ENCODE results near the gene GFPT2.
A peak's percentile ranks its signal among the peaks of the same experiment; 100 is the strongest.

GFPT2 gene

GRCh38 chr5:180287868-180288267, 65.3 kb downstream of the GFPT2 start:
- H3K27me3 ChIP-seq (ENCODE audit: control insufficient read depth in 1 of 2, insufficient read depth in 2 of 2, low read length in 2 of 2): no peaks in the 10 kb centered on the region
- H3K9ac ChIP-seq (ENCODE audit: low read depth in 1 of 2, low read length in 2 of 2): no peak overlapping the region
- peaks cover under 1 to 11% of the 10 kb centered on the region in 2 donors for H3K36me3 ChIP-seq (ENCODE audit: control insufficient read depth in 1 of 2, insufficient read depth in 2 of 2, low read length in 2 of 2)
- no peaks in the 10 kb centered on the region for H3K9me3 ChIP-seq (ENCODE audit: control insufficient read depth in 1 of 2, low read length in 2 of 2)
- H3K27ac ChIP-seq (ENCODE audit: low read depth, low read length): no peak overlapping the region
- H3K4me3 ChIP-seq (ENCODE audit: low read depth in 1 of 2, low read length in 2 of 2): no peak overlapping the region
- H3K4me1 ChIP-seq (ENCODE audit: control insufficient read depth in 1 of 2, insufficient read depth in 2 of 2, low read length in 2 of 2): peaks cover 22% of the 10 kb centered on the region in 2 donors

GRCh38 chr5:180287404-180287803, 65.7 kb downstream of the GFPT2 start:
- H3K9me3 ChIP-seq (ENCODE audit: control insufficient read depth in 1 of 2, low read length in 2 of 2): no peaks in the 10 kb centered on the region
- no peak overlapping the region for H3K27ac ChIP-seq (ENCODE audit: low read depth, low read length)
- H3K27me3 ChIP-seq (ENCODE audit: control insufficient read depth in 1 of 2, insufficient read depth in 2 of 2, low read length in 2 of 2): no peaks in the 10 kb centered on the region
- peaks cover 5 to 16% of the 10 kb centered on the region in 2 donors for H3K36me3 ChIP-seq (ENCODE audit: control insufficient read depth in 1 of 2, insufficient read depth in 2 of 2, low read length in 2 of 2)
- peaks cover 22% of the 10 kb centered on the region in 2 donors for H3K4me1 ChIP-seq (ENCODE audit: control insufficient read depth in 1 of 2, insufficient read depth in 2 of 2, low read length in 2 of 2)
- no peak overlapping the region for H3K4me3 ChIP-seq (ENCODE audit: low read depth in 1 of 2, low read length in 2 of 2)
- no peak overlapping the region for H3K9ac ChIP-seq (ENCODE audit: low read depth in 1 of 2, low read length in 2 of 2)

GRCh38 chr5:180284149-180284548, 69.0 kb downstream of the GFPT2 start:
- Histone ChIP-seq H3K36me3 (ENCODE audit: control insufficient read depth in 1 of 2, insufficient read depth in 2 of 2, low read length in 2 of 2) (peaks cover 13 to 44% of the 10 kb centered on the region in 2 donors), H3K9me3 (ENCODE audit: control insufficient read depth in 1 of 2, low read length in 2 of 2) (no peaks in the 10 kb centered on the region), H3K4me3 (ENCODE audit: low read depth in 1 of 2, low read length in 2 of 2) (no peak overlapping the region), H3K27me3 (ENCODE audit: control insufficient read depth in 1 of 2, insufficient read depth in 2 of 2, low read length in 2 of 2) (no peaks in the 10 kb centered on the region), H3K4me1 (ENCODE audit: control insufficient read depth in 1 of 2, insufficient read depth in 2 of 2, low read length in 2 of 2) (peaks cover 2 to 3% of the 10 kb centered on the region in 2 donors), H3K9ac (ENCODE audit: low read depth in 1 of 2, low read length in 2 of 2) (no peak overlapping the region), H3K27ac (ENCODE audit: low read depth, low read length) (no peak overlapping the region)

GRCh38 chr5:180283026-180283615, 70.0 kb downstream of the GFPT2 start:
- Histone ChIP-seq H3K36me3 (ENCODE audit: control insufficient read depth in 1 of 2, insufficient read depth in 2 of 2, low read length in 2 of 2) (peaks cover 13 to 47% of the 10 kb centered on the region in 2 donors), H3K9me3 (ENCODE audit: control insufficient read depth in 1 of 2, low read length in 2 of 2) (peaks cover 0 to 1% of the 10 kb centered on the region in 2 donors), H3K4me3 (ENCODE audit: low read depth in 1 of 2, low read length in 2 of 2) (no peak overlapping the region), H3K27me3 (ENCODE audit: control insufficient read depth in 1 of 2, insufficient read depth in 2 of 2, low read length in 2 of 2) (no peaks in the 10 kb centered on the region), H3K4me1 (ENCODE audit: control insufficient read depth in 1 of 2, insufficient read depth in 2 of 2, low read length in 2 of 2) (no peaks in the 10 kb centered on the region), H3K27ac (ENCODE audit: low read depth, low read length) (no peak overlapping the region), H3K9ac (ENCODE audit: low read depth in 1 of 2, low read length in 2 of 2) (no peak overlapping the region)

- Histone ChIP-seq H3K4me3 (ENCODE audit: low read depth in 1 of 2, low read length in 2 of 2) (no peak overlapping the region), H3K27me3 (ENCODE audit: control insufficient read depth in 1 of 2, insufficient read depth in 2 of 2, low read length in 2 of 2) (no peaks in the 10 kb centered on the region), H3K36me3 (ENCODE audit: control insufficient read depth in 1 of 2, insufficient read depth in 2 of 2, low read length in 2 of 2) (peaks cover 13 to 56% of the 10 kb centered on the region in 2 donors), H3K27ac (ENCODE audit: low read depth, low read length) (no peak overlapping the region), H3K4me1 (ENCODE audit: control insufficient read depth in 1 of 2, insufficient read depth in 2 of 2, low read length in 2 of 2) (no peaks in the 10 kb centered on the region), H3K9me3 (ENCODE audit: control insufficient read depth in 1 of 2, low read length in 2 of 2) (peaks cover 3 to 6% of the 10 kb centered on the region in 2 donors), H3K9ac (ENCODE audit: low read depth in 1 of 2, low read length in 2 of 2) (no peak overlapping the region)
These were observed 70.9 kb downstream of the GFPT2 start for GRCh38 chr5:180282281-180282680.

GRCh38 chr5:180281706-180282105, 71.4 kb downstream of the GFPT2 start:
- Histone ChIP-seq H3K4me1 (ENCODE audit: control insufficient read depth in 1 of 2, insufficient read depth in 2 of 2, low read length in 2 of 2) (no peaks in the 10 kb centered on the region), H3K9ac (ENCODE audit: low read depth in 1 of 2, low read length in 2 of 2) (no peak overlapping the region), H3K9me3 (ENCODE audit: control insufficient read depth in 1 of 2, low read length in 2 of 2) (peaks cover 3 to 9% of the 10 kb centered on the region in 2 donors), H3K27ac (ENCODE audit: low read depth, low read length) (no peak overlapping the region), H3K27me3 (ENCODE audit: control insufficient read depth in 1 of 2, insufficient read depth in 2 of 2, low read length in 2 of 2) (no peaks in the 10 kb centered on the region), H3K4me3 (ENCODE audit: low read depth in 1 of 2, low read length in 2 of 2) (no peak overlapping the region), H3K36me3 (ENCODE audit: control insufficient read depth in 1 of 2, insufficient read depth in 2 of 2, low read length in 2 of 2) (peaks cover 13 to 62% of the 10 kb centered on the region in 2 donors)

GRCh38 chr5:180274695-180275094, 78.4 kb downstream of the GFPT2 start:
- peaks cover 15 to 57% of the 10 kb centered on the region in 2 donors for H3K36me3 ChIP-seq (ENCODE audit: control insufficient read depth in 1 of 2, insufficient read depth in 2 of 2, low read length in 2 of 2)

GRCh38 chr5:180271221-180271620, 81.9 kb downstream of the GFPT2 start:
- Histone ChIP-seq H3K4me1 (ENCODE audit: control insufficient read depth in 1 of 2, insufficient read depth in 2 of 2, low read length in 2 of 2) (no peaks in the 10 kb centered on the region), H3K9me3 (ENCODE audit: control insufficient read depth in 1 of 2, low read length in 2 of 2) (peaks cover 40 to 44% of the 10 kb centered on the region in 2 donors), H3K9ac (ENCODE audit: low read depth in 1 of 2, low read length in 2 of 2) (no peak overlapping the region), H3K27ac (ENCODE audit: low read depth, low read length) (no peak overlapping the region), H3K36me3 (ENCODE audit: control insufficient read depth in 1 of 2, insufficient read depth in 2 of 2, low read length in 2 of 2) (peaks cover 31 to 47% of the 10 kb centered on the region in 2 donors), H3K27me3 (ENCODE audit: control insufficient read depth in 1 of 2, insufficient read depth in 2 of 2, low read length in 2 of 2) (no peaks in the 10 kb centered on the region), H3K4me3 (ENCODE audit: low read depth in 1 of 2, low read length in 2 of 2) (no peak overlapping the region)

More at GRCh38 chr5:180274695-180275094, 78.4 kb downstream of the GFPT2 start:
- H3K27ac ChIP-seq (ENCODE audit: low read depth, low read length): no peak overlapping the region
- H3K27me3 ChIP-seq (ENCODE audit: control insufficient read depth in 1 of 2, insufficient read depth in 2 of 2, low read length in 2 of 2): no peaks in the 10 kb centered on the region
- H3K9ac ChIP-seq (ENCODE audit: low read depth in 1 of 2, low read length in 2 of 2): no peak overlapping the region
- H3K4me3 ChIP-seq (ENCODE audit: low read depth in 1 of 2, low read length in 2 of 2): no peak overlapping the region
- H3K9me3 ChIP-seq (ENCODE audit: control insufficient read depth in 1 of 2, low read length in 2 of 2): peaks cover 29 to 46% of the 10 kb centered on the region in 2 donors
- H3K4me1 ChIP-seq (ENCODE audit: control insufficient read depth in 1 of 2, insufficient read depth in 2 of 2, low read length in 2 of 2): no peaks in the 10 kb centered on the region

- no peaks in the 10 kb centered on the region for H3K27me3 ChIP-seq (ENCODE audit: control insufficient read depth in 1 of 2, insufficient read depth in 2 of 2, low read length in 2 of 2)
- H3K9ac ChIP-seq (ENCODE audit: low read depth in 1 of 2, low read length in 2 of 2): no peak overlapping the region
- no peaks in the 10 kb centered on the region for H3K4me1 ChIP-seq (ENCODE audit: control insufficient read depth in 1 of 2, insufficient read depth in 2 of 2, low read length in 2 of 2)
- H3K27ac ChIP-seq (ENCODE audit: low read depth, low read length): no peak overlapping the region
- H3K9me3 ChIP-seq (ENCODE audit: control insufficient read depth in 1 of 2, low read length in 2 of 2): peaks cover 88 to 95% of the 10 kb centered on the region in 2 donors
- peaks cover 75 to 80% of the 10 kb centered on the region in 2 donors for H3K36me3 ChIP-seq (ENCODE audit: control insufficient read depth in 1 of 2, insufficient read depth in 2 of 2, low read length in 2 of 2)
- H3K4me3 ChIP-seq (ENCODE audit: low read depth in 1 of 2, low read length in 2 of 2): no peak overlapping the region
These were observed 93.9 kb downstream of the GFPT2 start for GRCh38 chr5:180259260-180259611.

GRCh38 chr5:180253036-180253824, 99.9 kb downstream of the GFPT2 start:
- no peak overlapping the region for H3K27ac ChIP-seq (ENCODE audit: low read depth, low read length)
- no peak overlapping the region for H3K9ac ChIP-seq (ENCODE audit: low read depth in 1 of 2, low read length in 2 of 2)
- peaks cover 81 to 90% of the 10 kb centered on the region in 2 donors for H3K9me3 ChIP-seq (ENCODE audit: control insufficient read depth in 1 of 2, low read length in 2 of 2)
- H3K36me3 ChIP-seq (ENCODE audit: control insufficient read depth in 1 of 2, insufficient read depth in 2 of 2, low read length in 2 of 2): peaks cover 62 to 81% of the 10 kb centered on the region in 2 donors
- no peaks in the 10 kb centered on the region for H3K4me1 ChIP-seq (ENCODE audit: control insufficient read depth in 1 of 2, insufficient read depth in 2 of 2, low read length in 2 of 2)
- H3K27me3 ChIP-seq (ENCODE audit: control insufficient read depth in 1 of 2, insufficient read depth in 2 of 2, low read length in 2 of 2): no peaks in the 10 kb centered on the region
- peak overlapping the region in 1 of 2 donors; percentile 32 for H3K4me3 ChIP-seq (ENCODE audit: low read depth in 1 of 2, low read length in 2 of 2)

All from duodenal mucosa (tissue), 2 donors.